Right kidney (tissue), 1 donor: ENCODE data around the gene NAMPT.

ENCODE experiments used
- DNase-seq: peaks from one replicate; pipeline ENCODE4 v3.0.0-alpha.2; 2016

NAMPT gene

DNA sequence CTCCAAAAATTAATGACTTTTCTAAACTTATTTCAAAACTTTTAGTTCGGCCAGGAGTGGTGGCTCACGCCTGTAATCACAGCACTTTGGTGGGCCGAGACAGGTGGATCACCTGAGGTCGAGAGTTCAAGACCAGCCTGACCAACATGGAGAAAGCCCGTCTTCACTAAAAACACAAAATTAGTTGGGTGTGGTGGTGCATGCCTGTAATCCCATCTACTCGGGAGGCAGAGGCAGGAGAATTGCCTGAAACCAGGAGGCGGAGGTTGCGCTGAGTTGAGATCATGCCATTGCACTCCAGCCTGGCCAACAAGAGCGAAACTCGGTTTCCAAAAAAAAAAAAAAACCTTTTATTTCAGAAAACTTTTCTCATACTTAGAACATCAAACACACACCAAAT lies 8.3 kb downstream of the NAMPT start:
- DNase-seq: no peak

DNA sequence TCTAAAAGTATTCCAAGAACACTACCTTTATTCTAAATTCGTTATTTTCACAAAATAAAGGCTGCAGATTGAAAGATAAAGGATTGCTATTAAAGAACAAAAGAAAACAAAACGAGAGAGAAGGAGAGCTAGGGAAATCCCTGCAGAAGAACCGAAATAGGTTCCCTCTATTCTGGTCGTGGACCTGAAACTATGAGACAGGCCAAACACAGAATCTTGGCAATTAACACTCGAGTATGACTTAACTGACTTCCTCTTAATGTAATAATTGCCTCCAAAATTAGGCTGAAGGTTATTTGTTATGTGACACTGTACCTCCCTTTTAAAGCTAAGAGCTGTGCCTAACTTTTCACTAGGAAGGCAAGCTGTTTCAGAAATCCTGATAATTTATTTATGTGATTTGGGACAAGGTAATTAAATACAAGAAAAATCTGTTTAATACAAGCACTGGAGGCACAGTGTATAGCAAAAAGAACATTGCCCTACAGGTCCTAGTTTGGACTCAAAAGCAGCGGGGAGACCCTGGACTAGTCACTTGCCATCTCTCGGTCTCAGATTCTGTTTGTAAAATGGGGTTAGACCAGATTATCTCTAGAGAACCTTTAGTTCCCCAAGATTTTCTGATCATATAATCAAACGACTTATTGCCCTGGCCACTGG lies 11.6 kb downstream of the NAMPT start:
- no peak for DNase-seq

GRCh38 chr7:106270122-106270977 lies 14.4 kb downstream of the NAMPT start:
- DNase-seq: no peak

DNA sequence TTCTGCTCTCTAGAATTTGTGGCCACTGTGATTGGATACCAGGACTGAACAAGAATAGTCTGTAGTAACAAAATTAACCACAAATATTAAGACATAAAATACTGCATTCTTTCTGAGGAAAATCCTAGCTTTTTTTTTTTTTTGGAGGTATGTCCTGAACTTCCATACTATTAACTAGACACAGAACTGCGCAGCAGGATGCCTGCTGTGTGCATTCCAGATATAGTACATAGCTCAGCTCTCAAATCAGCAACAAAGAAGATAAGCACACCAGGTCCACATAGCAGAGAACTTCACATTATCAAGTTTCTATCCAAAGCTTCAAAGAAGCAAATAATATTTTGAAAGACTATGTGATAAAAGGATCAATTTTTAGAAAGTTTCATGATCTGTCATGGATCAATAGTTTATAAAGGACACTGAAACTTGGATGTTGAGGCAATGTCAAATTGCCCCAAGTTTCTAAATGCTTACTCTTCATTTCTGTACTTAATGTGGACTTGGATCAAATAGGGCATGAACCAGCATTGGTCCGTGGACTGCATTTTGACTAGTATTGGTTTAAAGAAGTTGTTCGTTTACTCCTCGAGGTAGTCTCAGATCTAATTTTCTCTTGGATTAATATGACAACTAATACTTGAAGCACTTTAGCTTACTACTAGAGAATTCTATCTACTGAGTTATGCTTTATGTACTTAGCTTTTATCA lies 15.4 kb downstream of the NAMPT start:
- no peak for DNase-seq

- no peak for DNase-seq
Measured at GRCh38 chr7:106265133-106265532, 19.6 kb downstream of the NAMPT start.

DNA sequence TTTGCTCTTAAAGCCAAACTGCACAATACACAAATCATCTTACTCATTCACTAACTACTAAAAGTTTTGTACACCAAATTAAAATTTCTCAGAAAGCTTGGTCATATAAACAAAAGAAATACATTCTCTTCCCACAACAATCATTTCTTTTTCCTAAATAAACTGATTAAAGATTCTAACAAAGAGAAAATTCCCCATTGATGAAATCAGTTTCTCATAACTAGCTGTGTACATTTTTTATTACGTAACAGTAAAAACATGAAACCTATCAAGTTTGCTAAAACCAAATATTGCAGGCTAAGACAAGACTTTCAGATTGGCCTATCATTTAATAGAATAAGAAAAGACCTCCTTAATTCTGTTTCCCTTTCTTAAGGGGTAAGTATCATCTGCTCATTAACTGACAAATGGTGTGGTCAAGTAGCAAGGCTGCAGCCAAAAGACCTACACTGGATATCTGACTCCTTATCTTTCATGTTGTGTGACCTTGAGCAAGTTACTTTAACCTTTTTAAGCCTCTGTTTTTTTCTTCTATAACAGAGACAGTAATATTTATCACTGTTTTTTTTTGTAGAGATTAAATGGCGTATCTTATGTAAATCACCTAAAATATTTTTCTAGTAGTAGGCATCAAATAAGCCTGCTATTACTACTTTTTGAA lies 22.4 kb downstream of the NAMPT start:
- no peak for DNase-seq

DNA sequence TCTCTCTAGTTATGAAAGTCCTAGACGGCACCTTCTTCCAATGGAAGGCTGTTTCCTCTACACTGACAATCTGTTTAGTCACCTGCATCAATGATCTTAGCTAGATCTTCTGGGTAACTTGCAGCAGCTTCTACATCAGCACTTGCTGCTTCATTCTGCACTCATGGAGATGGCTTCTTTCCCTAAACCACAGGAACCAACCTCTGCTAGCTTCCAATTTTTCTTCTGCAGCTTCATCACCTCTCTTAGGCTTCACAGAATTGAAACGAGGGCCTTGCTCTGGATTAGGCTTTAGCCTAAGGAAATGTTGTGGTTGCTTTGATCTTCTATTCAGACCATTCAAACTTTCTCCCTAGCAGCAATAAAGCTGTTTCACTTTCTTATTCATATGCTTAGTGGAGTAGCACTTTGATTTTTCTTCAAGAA lies 24.6 kb downstream of the NAMPT start:
- DNase-seq: no peak

GRCh38 chr7:106258789-106259188 lies 26.0 kb downstream of the NAMPT start:
- DNase-seq: no peak

DNA sequence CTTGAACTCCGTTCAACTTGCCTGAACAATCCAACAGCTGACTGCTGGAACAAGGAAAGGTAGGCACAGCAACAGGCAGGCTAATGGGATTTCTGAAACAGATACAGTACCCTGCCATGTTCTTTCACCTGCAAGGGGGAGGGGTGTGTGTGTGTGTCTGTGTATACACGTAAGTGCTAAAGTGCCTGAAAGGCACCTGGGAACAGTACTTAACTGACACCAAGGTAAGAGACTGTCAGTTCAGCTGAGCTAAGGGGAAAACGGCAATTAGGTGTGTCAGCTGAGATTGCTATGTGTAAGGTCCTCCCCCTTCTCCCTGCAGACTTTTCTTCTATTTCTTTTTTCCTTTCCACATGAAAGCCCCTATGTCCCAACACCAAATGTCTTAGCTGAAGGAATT lies 27.0 kb downstream of the NAMPT start:
- DNase-seq: no peak

GRCh38 chr7:106256144-106256543 lies 28.6 kb downstream of the NAMPT start:
- DNase-seq: no peak

DNA sequence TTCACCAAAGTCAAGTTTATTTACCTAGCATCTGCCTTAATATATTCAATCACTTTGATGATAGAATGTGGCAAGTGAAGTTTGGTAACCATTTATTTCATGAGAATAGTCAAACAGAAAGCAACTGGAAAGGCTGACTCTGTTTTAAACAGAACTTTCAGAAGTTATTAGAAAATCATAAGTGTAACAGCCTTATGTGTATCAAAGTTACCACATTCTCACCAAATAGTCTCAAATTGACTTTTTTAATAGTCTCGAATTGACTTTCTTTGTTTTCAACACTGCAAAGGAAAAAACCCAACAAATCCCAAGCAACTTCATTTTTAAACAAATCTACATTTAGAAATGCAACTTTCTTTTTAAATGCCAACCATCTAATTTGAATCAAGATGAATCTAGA lies 29.5 kb downstream of the NAMPT start:
- DNase-seq: no peak

- no peak for DNase-seq
Measured at GRCh38 chr7:106254525-106255116, 30.2 kb downstream of the NAMPT start.

GRCh38 chr7:106252568-106252967 lies 32.2 kb downstream of the NAMPT start:
- no peak for DNase-seq

GRCh38 chr7:106249488-106249887 lies 35.3 kb downstream of the NAMPT start:
- DNase-seq: no peak

DNA sequence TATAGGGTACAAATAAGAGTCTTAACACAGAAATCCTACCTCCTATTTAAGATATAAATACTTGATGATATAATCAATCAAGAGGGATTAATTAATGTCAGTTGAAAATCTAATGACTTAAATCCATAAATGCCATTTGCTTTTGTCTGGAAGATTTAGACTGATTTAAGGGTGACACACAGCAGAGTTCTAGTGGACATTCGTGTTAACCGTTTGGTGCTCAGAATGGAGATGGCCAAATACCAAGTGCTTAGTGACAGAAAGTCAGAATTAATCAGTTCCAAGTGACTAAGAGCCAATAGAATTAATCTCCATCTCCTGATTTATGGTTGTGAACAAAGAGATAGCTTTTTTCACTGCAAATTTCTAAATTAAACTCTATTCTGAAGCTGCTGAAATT lies 36.2 kb downstream of the NAMPT start:
- DNase-seq: no peak

DNA sequence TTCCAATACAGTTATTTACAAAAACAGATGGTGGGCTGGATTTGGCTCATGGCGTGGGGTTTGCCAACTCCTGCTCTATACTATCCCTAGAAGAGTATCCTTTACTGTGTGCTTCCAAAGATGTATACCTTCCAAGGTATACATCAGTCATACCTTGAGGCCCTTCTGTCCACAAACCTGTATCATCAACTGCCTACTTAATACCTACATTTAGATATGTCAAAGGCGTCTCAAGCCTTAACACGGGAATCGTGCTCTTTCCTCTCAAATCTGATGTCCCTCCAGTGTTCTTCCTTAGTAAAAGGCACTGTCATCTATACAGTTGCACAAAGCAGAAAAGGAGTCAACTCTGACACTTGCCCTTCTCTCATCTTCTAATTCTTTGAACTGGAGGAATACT lies 36.9 kb downstream of the NAMPT start:
- no peak for DNase-seq

DNA sequence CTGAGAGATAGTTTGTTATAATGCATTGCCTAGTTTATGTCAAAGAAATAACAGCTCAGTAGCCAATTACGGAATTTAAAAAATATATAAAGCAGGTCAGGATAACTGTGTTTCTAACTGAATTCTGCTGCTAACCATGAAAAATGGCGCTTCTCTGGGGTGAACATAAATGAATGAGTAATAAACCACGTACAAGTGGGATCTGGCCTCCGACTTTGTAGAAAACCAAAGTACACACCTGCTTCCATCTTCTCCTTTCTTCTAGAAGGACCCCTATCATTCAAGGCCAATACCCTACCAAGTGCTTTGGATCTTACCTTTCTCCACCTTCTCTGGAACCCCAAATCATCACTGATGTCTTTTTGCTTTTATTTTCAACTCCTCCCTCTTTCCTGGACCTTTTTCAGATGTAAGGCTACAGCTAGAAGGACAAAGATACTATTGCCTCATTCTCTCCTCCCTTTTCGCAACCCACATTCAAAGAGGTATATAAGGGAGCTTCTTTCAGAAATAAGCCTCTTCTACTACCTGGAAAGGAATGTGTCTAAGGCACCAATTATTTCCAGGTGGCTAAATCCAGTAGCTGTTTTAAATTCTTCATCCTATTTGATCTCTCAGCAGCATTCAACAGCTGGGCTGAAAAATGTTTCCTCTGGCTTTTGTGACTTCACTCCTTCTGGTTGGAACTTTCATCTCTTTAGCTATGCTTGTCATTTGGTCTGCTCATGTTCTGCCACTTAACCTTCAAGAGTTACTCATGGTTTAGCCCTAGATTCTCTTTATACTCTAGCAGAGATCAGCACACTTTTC lies 37.7 kb downstream of the NAMPT start:
- DNase-seq: no peak

DNA sequence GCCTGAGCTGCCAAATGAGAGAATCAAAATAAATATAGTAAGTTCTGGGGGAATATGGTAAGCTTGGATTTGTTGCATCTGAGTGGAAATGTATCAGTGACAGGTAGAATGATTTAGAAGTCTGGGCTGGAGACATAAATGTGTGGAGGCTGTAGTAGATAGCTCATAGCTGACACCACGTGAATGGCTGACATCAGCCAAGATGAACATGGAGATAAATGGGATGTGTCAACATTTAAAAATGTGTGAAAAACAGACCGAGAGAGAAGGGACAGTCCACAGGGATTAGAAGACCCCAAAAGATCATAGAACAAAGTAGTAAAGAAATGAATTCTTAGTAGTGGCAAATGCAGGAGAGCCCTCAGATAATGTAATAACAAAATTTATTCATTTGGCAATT lies 40.9 kb downstream of the NAMPT start:
- DNase-seq: no peak

GRCh38 chr7:106239406-106239805 lies 45.4 kb downstream of the NAMPT start:
- DNase-seq: no peak

- no peak for DNase-seq
Measured at GRCh38 chr7:106238830-106239229, 46.0 kb downstream of the NAMPT start.

DNA sequence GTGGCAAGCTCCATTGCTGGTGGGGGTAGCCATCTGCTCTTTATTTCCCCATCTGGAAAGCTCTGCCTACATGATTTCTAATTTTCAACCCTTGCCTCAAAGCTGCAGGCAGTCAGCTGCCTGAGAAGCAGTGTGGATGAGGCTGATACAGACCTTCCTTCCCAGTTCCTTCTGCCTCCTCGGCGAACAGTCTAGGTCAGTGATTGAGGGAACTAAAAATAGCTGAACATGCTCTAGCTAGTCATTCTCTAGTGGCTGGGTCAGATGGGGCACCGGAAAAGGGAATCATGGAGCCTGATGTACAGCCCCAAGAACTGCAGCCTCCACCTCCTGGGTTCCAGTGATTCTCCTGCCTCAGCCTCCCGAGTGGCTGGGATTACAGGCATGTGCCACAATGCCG lies 48.7 kb downstream of the NAMPT start:
- no peak for DNase-seq

- no peak for DNase-seq
Measured at GRCh38 chr7:106234425-106234824, 50.4 kb downstream of the NAMPT start.
